GM12801 (cell line): ENCODE data around the gene GRIN2A.

Experiments
- CTCF ChIP-seq: IDR thresholded peaks from one replicate; pipeline ENCODE4 v1.5.1; 2011; ENCODE audit warnings: control low read depth; ENCODE audit not compliant: insufficient read length; ENCODE audit errors: extremely low read depth

GRIN2A gene

GRCh38 chr16:10028644-10029043, 153.6 kb downstream of the GRIN2A start:
- TF ChIP-seq CTCF, result no peak

- no peak for TF ChIP-seq CTCF
These were observed 154.7 kb downstream of the GRIN2A start for GRCh38 chr16:10027553-10027952.

GRCh38 chr16:10026593-10026992, 155.6 kb downstream of the GRIN2A start:
- no peak for TF ChIP-seq CTCF

GRCh38 chr16:10022098-10022497, 160.1 kb downstream of the GRIN2A start:
- TF ChIP-seq CTCF, result no peak

GRCh38 chr16:10020866-10021265, 161.4 kb downstream of the GRIN2A start:
- no peak for TF ChIP-seq CTCF

GRCh38 chr16:10016752-10017151, 165.5 kb downstream of the GRIN2A start:
- no peak for TF ChIP-seq CTCF

- TF ChIP-seq CTCF, result no peak
These were observed 166.8 kb downstream of the GRIN2A start for GRCh38 chr16:10015397-10015796.

GRCh38 chr16:10013774-10014173, 168.5 kb downstream of the GRIN2A start:
- TF ChIP-seq CTCF, result no peak
